Prostate gland (tissue), 2 donors: ENCODE results near the gene NBEAL1. TPM values are rescaled to one million over a fixed set of nuclear protein-coding genes. Genes with fewer than 3 reads are reported as not detected.

ENCODE experiments used
- DNase-seq: peaks from one replicate; pipeline ENCODE4 v3.0.0-alpha.2; 2019; ENCODE audit warnings: low spot score
- H3K27ac ChIP-seq, 2 donors: fragments of 200-600 bp; sonication (generic); 2 replicates each; pipeline ENCODE4 v1.5.1; 2017 to 2019
- H3K27me3 ChIP-seq: fragments of 200-600 bp; sonication (generic); replicated peaks from 2 replicates; pipeline ENCODE4 v1.5.1; 2019; ENCODE audit not compliant: insufficient read depth
- H3K36me3 ChIP-seq, 2 donors: fragments of 200-600 bp; sonication (generic); 1 replicate in 1 of 2; 2 replicates in 1 of 2; pipeline versions ENCODE4 v1.5.1 to v1.8.1; 2017 to 2019
- H3K4me1 ChIP-seq: fragments of 200-600 bp; sonication (generic); replicated peaks from 2 replicates; pipeline ENCODE4 v1.5.1; 2019
- H3K4me3 ChIP-seq, 2 donors: fragments of 200-600 bp; sonication (generic); 2 replicates each; pipeline ENCODE4 v1.5.1; 2017 to 2019
- H3K9me3 ChIP-seq: fragments of 200-600 bp; sonication (generic); 2 replicates; pipeline ENCODE4 v1.5.1; 2017
- CTCF ChIP-seq, 4 experiments: fragments of 200-600 bp in 2 of 4; fragments of 450-650 bp in 2 of 4; sonication (generic) in 2 of 4; IDR thresholded peaks; 1 replicate in 3 of 4; 2 replicates in 1 of 4; pipeline ENCODE4 v1.5.1; 2016 to 2019; ENCODE audit warnings: antibody characterized with exemption in 4 of 4, mild to moderate bottlenecking in 2 of 4, moderate library complexity in 2 of 4
- POLR2A ChIP-seq: fragments of 450-650 bp; IDR thresholded peaks from one replicate; pipeline ENCODE4 v1.6.1; 2016; ENCODE audit warnings: antibody characterized with exemption, mild to moderate bottlenecking
- POLR2AphosphoS5 ChIP-seq: sonication (generic); formaldehyde crosslinking; IDR thresholded peaks from one replicate; pipeline ENCODE4 v1.6.1; 2017; ENCODE audit warnings: antibody characterized with exemption
- WGBS: methylation state at CpG from one replicate; pipeline ENCODE4 v1.1.5; 2018; 5-methylcytosine and 5-hydroxymethylcytosine counted together
- intact Hi-C: fragments of 100-400 bp; cut with DNase I; formaldehyde crosslinking; loops from one replicate; pipeline ENCODE4 v1.14.2; 2022
- total RNA-seq, 2 donors: library from RNA; depleted of rRNA; stranded (reverse); fragments of >200 nt; gene quantifications; one replicate each; pipeline ENCODE4 v1.1.0, GENCODE V29; 2016

NBEAL1 gene
- total RNA-seq, 2 donors from 2014 or later = 21.2 to 47.1 TPM

- intact Hi-C loops = loop anchor here (10.0 kb wide), 1 partner anchor 217 kb away; no protein-coding TSS in a partner anchor
- TF ChIP-seq CTCF (IDR thresholded peaks at IDR 0.05) (no peak), POLR2A (no peak), POLR2AphosphoS5 (no peak)
- 25% methylated on average over 20 of the region's 22 CpGs for WGBS
Measured at GRCh38 chr2:203238292-203238703, 223.6 kb downstream of the NBEAL1 start.

GRCh38 chr2:203238704-203239526, 224.2 kb downstream of the NBEAL1 start, which contains the start of gene CYP20A1:
CYP20A1 (plus strand) TSS chr2:203239018; CDS start chr2:203239063, 45 bp downstream.
- H3K27ac ChIP-seq = peak within 1 kb of the TSS; percentile 95 to 96
- peak within 1 kb of the TSS; percentile 68 to 84 for H3K4me3 ChIP-seq
- under 1% methylated on average over 64 of the region's 80 CpGs for WGBS
- intact Hi-C loops = loop anchor here (10.0 kb wide), 1 partner anchor 216 kb away; no protein-coding TSS in a partner anchor
- no peaks in the 10 kb centered on the region for H3K27me3 ChIP-seq
- no peaks in the 10 kb centered on the region for H3K36me3 ChIP-seq
- DNase-seq = peak; percentile 94
- H3K4me1 ChIP-seq = no peaks in the 10 kb centered on the region
- no peaks in the 10 kb centered on the region for H3K9me3 ChIP-seq
- TF ChIP-seq POLR2AphosphoS5 (peak; percentile 90), POLR2A (peak; percentile 60), CTCF (IDR thresholded peaks at IDR 0.05) (peak; percentile 11 to 57 (median 40))

More at GRCh38 chr2:203238292-203238703, 223.6 kb downstream of the NBEAL1 start:
- H3K27ac ChIP-seq = peak overlapping the region; percentile 95 to 96
- H3K36me3 ChIP-seq = no peaks in the 10 kb centered on the region
- peak overlapping the region; percentile 68 to 84 for H3K4me3 ChIP-seq
- H3K4me1 ChIP-seq = no peaks in the 10 kb centered on the region
- no peak for DNase-seq
- no peaks in the 10 kb centered on the region for H3K27me3 ChIP-seq
- H3K9me3 ChIP-seq = no peaks in the 10 kb centered on the region

GRCh38 chr2:203240491-203240890, 225.8 kb downstream of the NBEAL1 start:
- H3K36me3 ChIP-seq = no peaks in the 10 kb centered on the region
- intact Hi-C loops = no loop called here
- H3K4me1 ChIP-seq = no peaks in the 10 kb centered on the region
- no peaks in the 10 kb centered on the region for H3K9me3 ChIP-seq
- TF ChIP-seq CTCF (IDR thresholded peaks at IDR 0.05) (no peak), POLR2AphosphoS5 (no peak), POLR2A (no peak)
- no peak for DNase-seq
- no peaks in the 10 kb centered on the region for H3K27me3 ChIP-seq
- H3K4me3 ChIP-seq = peak overlapping the region in 1 of 2 donors; percentile 84
- H3K27ac ChIP-seq = no peak overlapping the region
- 83% methylated on average over 5 of the region's 5 CpGs for WGBS

- TF ChIP-seq CTCF (IDR thresholded peaks at IDR 0.05) (no peak), POLR2A (no peak), POLR2AphosphoS5 (no peak)
- intact Hi-C loops = no loop called here
- H3K9me3 ChIP-seq = no peaks in the 10 kb centered on the region
- no peak for DNase-seq
- no peaks in the 10 kb centered on the region for H3K4me1 ChIP-seq
- H3K27me3 ChIP-seq = no peaks in the 10 kb centered on the region
- H3K4me3 ChIP-seq = no peak overlapping the region
- no peaks in the 10 kb centered on the region for H3K36me3 ChIP-seq
- over 99% methylated on average over 6 of the region's 6 CpGs for WGBS
- no peak overlapping the region for H3K27ac ChIP-seq
Measured at GRCh38 chr2:203242518-203242917, 227.8 kb downstream of the NBEAL1 start.
